Stimulated activated CD8-positive, alpha-beta memory T cell treated with anti-CD3 and anti-CD28 coated beads, Interleukin-12 subunit alpha, Interleukin-12 subunit beta, amount 100 ng/mL, for 24 hours (primary cell): Measurements from ENCODE around the gene PRKG1.
"Not testable (repeated sequence)": the region's sequence is repeated elsewhere in the genome, so short reads cannot be mapped to it uniquely, and the experiment has no call there.

Source experiments
- DNase-seq: peaks from one replicate; pipeline ENCODE4 v3.0.0-alpha.2; 2020; ENCODE audit errors: extremely low read depth

PRKG1 gene

GRCh38 chr10:51170518-51171245, 96.4 kb downstream of the PRKG1 start:
- DNase-seq: no peak

- no peak for DNase-seq
Observed at GRCh38 chr10:51171946-51172345, 97.7 kb downstream of the PRKG1 start.

- DNase-seq: no peak
Observed at GRCh38 chr10:51176976-51177695, 102.8 kb downstream of the PRKG1 start.

GRCh38 chr10:51178634-51179033, 104.3 kb downstream of the PRKG1 start:
- DNase-seq: no peak

- no peak for DNase-seq
Observed at GRCh38 chr10:51180141-51180540, 105.9 kb downstream of the PRKG1 start.

GRCh38 chr10:51183783-51184182, 109.5 kb downstream of the PRKG1 start:
- DNase-seq: no peak

- no peak for DNase-seq
Observed at GRCh38 chr10:51186361-51186760, 112.1 kb downstream of the PRKG1 start.

- no peak for DNase-seq
Observed at GRCh38 chr10:51188008-51188407, 113.7 kb downstream of the PRKG1 start.

GRCh38 chr10:51188866-51189265, 114.6 kb downstream of the PRKG1 start:
- no peak for DNase-seq

- no peak for DNase-seq
Observed at GRCh38 chr10:51196508-51197175, 122.4 kb downstream of the PRKG1 start.

GRCh38 chr10:51198170-51198569, 123.9 kb downstream of the PRKG1 start:
- no peak for DNase-seq

- no peak for DNase-seq
Observed at GRCh38 chr10:51201947-51202346, 127.7 kb downstream of the PRKG1 start.

- no peak for DNase-seq
Observed at GRCh38 chr10:51203359-51203758, 129.1 kb downstream of the PRKG1 start.

- no peak for DNase-seq
Observed at GRCh38 chr10:51204066-51204465, 129.8 kb downstream of the PRKG1 start.

- DNase-seq: no peak
Observed at GRCh38 chr10:51204701-51205100, 130.4 kb downstream of the PRKG1 start.

GRCh38 chr10:51206500-51206899, 132.2 kb downstream of the PRKG1 start:
- no peak for DNase-seq

GRCh38 chr10:51212937-51213336, 138.7 kb downstream of the PRKG1 start:
- not testable (repeated sequence) for DNase-seq

- DNase-seq: no peak
Observed at GRCh38 chr10:51214207-51215196, 140.2 kb downstream of the PRKG1 start.

- no peak for DNase-seq
Observed at GRCh38 chr10:51215951-51216834, 141.9 kb downstream of the PRKG1 start.

- DNase-seq: no peak
Observed at GRCh38 chr10:51217505-51217904, 143.2 kb downstream of the PRKG1 start.
